ENCODE measurements around the gene NFIC.

NFIC gene

GRCh38 chr19:3455393-3455955 is 89.1 kb downstream of the NFIC start:
- TF ChIP-seq TCF12 (IDR thresholded peaks at IDR 0.05; ENCODE audit: low read depth), result no peak
- no peak for TF ChIP-seq RAD21 (IDR thresholded peaks at IDR 0.05; ENCODE audit: low read depth)
- TF ChIP-seq EP300 (IDR thresholded peaks at IDR 0.05; ENCODE audit: borderline replicate concordance), result no peak
- TF ChIP-seq TAF1 (IDR thresholded peaks at IDR 0.05; ENCODE audit: low read depth), result no peak
- TF ChIP-seq USF1 (IDR thresholded peaks at IDR 0.05), result no peak
- no peak for TF ChIP-seq CREB1 (IDR thresholded peaks at IDR 0.05; ENCODE audit: low read depth)
- TF ChIP-seq NFIC (IDR thresholded peaks at IDR 0.05), result no peak
- no peak for TF ChIP-seq YY1 (IDR thresholded peaks at IDR 0.05; ENCODE audit: low read depth)
- TF ChIP-seq FOXM1 (IDR thresholded peaks at IDR 0.05; ENCODE audit: borderline replicate concordance, low read depth), result no peak
- TF ChIP-seq MAX (IDR thresholded peaks at IDR 0.05), result no peak

DNA sequence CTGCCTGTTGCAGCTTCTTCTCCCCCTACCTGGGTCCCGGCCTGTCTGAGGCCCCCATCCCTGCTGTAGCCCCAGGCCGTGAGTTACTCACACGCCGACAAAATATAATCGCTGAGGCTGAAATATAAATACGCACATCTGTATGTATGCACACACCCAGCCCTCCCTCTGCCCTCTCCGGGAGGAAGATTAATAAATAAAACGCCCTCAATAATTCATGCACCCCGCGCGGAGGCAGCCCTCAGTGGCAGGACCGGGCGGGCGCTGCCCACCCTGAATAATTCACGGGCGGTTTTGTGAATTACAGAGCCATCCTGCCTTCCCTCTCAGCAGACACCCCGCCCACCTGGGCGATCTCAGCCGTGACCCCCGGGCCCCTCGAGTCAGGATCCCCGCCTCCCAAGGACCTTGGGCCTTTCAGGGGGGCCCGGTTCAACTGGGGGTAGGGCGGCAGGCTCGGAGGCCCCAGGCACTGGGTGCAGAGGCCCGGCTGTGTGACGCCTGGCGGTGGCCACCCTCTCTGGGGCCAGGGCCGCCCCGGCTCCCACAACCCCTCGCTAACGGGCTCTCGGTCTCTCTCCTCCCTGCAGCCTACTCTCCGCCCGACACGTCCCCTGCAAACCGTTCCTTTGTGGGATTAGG is 89.7 kb downstream of the NFIC start:
- TF ChIP-seq CREB1 (IDR thresholded peaks at IDR 0.05; ENCODE audit: low read depth), result no peak
- no peak for TF ChIP-seq TAF1 (IDR thresholded peaks at IDR 0.05; ENCODE audit: low read depth)
- TF ChIP-seq EP300 (IDR thresholded peaks at IDR 0.05; ENCODE audit: borderline replicate concordance), result no peak
- TF ChIP-seq RAD21 (IDR thresholded peaks at IDR 0.05; ENCODE audit: low read depth), result no peak
- TF ChIP-seq YY1 (IDR thresholded peaks at IDR 0.05; ENCODE audit: low read depth), result no peak
- TF ChIP-seq ZBTB7A (IDR thresholded peaks at IDR 0.05; ENCODE audit: low read depth), result no peak; the same call in 1 of the 2 replicates
- no peak for TF ChIP-seq EGR1 (IDR thresholded peaks at IDR 0.05)
- no peak for TF ChIP-seq CEBPB (IDR thresholded peaks at IDR 0.05)
- TF ChIP-seq REST (IDR thresholded peaks at IDR 0.05; ENCODE audit: low read depth), result no peak
- no peak for TF ChIP-seq TCF12 (IDR thresholded peaks at IDR 0.05; ENCODE audit: low read depth)
- TF ChIP-seq USF1 (IDR thresholded peaks at IDR 0.05), result no peak
- TF ChIP-seq NFIC (IDR thresholded peaks at IDR 0.05), result no peak
- TF ChIP-seq FOXM1 (IDR thresholded peaks at IDR 0.05; ENCODE audit: borderline replicate concordance, low read depth), result no peak
- no peak for TF ChIP-seq MAX (IDR thresholded peaks at IDR 0.05)
- no peak for TF ChIP-seq TEAD4 (IDR thresholded peaks at IDR 0.05)

DNA sequence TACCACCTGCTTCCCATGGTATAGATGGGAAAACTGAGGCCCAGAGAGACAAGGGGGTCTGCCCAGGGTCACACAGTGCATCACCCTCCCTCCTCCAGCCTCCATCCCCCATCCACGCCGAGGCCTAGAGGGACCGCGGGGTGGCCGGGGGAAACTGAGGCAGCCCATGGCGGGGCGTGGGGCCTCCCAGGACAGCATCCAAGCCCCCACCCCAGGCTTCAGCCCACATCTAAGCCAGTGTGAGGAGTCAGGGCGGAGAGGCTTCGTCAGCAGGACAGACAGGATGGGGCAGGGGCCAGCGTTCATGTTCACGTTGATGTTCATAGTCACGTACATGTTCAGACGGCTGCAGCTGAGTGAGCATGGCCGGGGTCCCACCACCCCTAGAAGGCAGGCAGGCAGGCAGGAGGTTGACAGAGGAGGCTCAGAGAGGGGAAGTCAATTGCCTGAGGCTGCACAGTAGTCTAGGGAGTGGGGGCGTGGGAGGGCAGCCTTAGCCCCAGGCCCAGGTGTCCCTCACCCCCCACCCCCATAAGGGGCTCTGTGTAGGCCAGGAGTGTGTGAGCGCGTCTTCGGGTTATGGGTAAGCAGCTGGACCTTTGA is 90.6 kb downstream of the NFIC start:
- TF ChIP-seq TCF12 (IDR thresholded peaks at IDR 0.05; ENCODE audit: low read depth), result no peak
- no peak for TF ChIP-seq REST (IDR thresholded peaks at IDR 0.05; ENCODE audit: low read depth)
- TF ChIP-seq CEBPB (IDR thresholded peaks at IDR 0.05), result no peak
- TF ChIP-seq YY1 (IDR thresholded peaks at IDR 0.05; ENCODE audit: low read depth), result no peak
- TF ChIP-seq NFIC (IDR thresholded peaks at IDR 0.05), result no peak
- TF ChIP-seq ZBTB7A (IDR thresholded peaks at IDR 0.05; ENCODE audit: low read depth), result no peak
- no peak for TF ChIP-seq FOXM1 (IDR thresholded peaks at IDR 0.05; ENCODE audit: borderline replicate concordance, low read depth)

DNA sequence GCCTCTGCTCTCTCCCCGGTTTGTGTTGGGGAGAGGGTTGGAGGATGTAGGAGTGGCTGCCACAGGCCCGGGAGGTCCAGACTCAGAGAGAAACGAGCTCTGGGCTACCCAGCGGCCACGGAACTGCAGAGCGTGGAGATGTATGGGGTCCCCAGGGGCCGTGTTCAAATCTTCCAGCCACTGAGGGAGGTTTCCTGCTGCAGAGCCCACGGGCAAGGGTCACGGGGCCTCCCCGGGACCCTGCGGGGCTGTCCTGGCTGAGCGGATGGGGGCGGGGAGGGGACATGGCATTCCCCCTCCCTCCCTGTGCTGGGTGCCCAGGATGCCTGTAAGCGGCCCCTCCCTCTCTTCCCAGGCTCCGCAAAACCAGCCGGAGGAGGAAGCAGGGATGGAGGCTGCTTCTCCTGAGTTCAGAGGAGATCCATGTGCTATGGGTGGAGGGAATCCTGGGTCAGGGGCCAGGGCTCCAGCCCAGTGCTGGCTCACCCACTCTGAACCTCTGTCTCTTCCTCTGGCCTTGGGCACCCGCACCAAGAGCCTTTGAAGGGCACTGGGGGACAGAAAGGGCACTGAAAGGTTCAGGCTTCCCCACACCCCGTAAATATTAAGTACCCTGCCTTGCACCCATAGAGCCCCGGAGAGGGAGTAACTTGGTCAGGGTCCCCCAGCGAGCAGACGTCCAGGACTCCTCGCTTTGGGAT is 91.3 kb downstream of the NFIC start:
- TF ChIP-seq NFIC (IDR thresholded peaks at IDR 0.05) (no peak), RAD21 (IDR thresholded peaks at IDR 0.05; ENCODE audit: low read depth) (no peak), TAF1 (IDR thresholded peaks at IDR 0.05; ENCODE audit: low read depth) (no peak), CEBPB (IDR thresholded peaks at IDR 0.05) (no peak), ZBTB7A (IDR thresholded peaks at IDR 0.05; ENCODE audit: low read depth) (no peak), CREB1 (IDR thresholded peaks at IDR 0.05; ENCODE audit: low read depth) (no peak), USF1 (IDR thresholded peaks at IDR 0.05) (no peak), TEAD4 (IDR thresholded peaks at IDR 0.05) (no peak), REST (IDR thresholded peaks at IDR 0.05; ENCODE audit: low read depth) (no peak), EP300 (IDR thresholded peaks at IDR 0.05; ENCODE audit: borderline replicate concordance) (no peak), TCF12 (IDR thresholded peaks at IDR 0.05; ENCODE audit: low read depth) (no peak), EGR1 (IDR thresholded peaks at IDR 0.05) (no peak)

Data from Ishikawa (cell line).